GM19351 (cell line): ENCODE results near the gene PPP1R8.
"Not testable (repeated sequence)": the region's sequence is repeated elsewhere in the genome, so short reads cannot be mapped to it uniquely, and the experiment has no call there.

ENCODE experiments used
- ATAC-seq: cut with Tn5 transposase; IDR thresholded peaks from one replicate; pipeline ENCODE4 v1.9.1; 2021; ENCODE audit warnings: mild to moderate bottlenecking, moderate library complexity; ENCODE audit not compliant: unreplicated experiment

Gene PPP1R8

GRCh38 chr1:27831568-27832410 lies 1.2 kb downstream of the PPP1R8 start:
- no peak for ATAC-seq

- no peak for ATAC-seq
Observed at GRCh38 chr1:27832762-27833161, 2.2 kb downstream of the PPP1R8 start.

GRCh38 chr1:27833470-27833869 lies 2.9 kb downstream of the PPP1R8 start:
- no peak for ATAC-seq

GRCh38 chr1:27835046-27835445 lies 4.5 kb downstream of the PPP1R8 start:
- no peak for ATAC-seq

GRCh38 chr1:27835501-27835900 lies 4.9 kb downstream of the PPP1R8 start:
- no peak for ATAC-seq

GRCh38 chr1:27849951-27850350 lies 19.4 kb downstream of the PPP1R8 start:
- ATAC-seq = no peak

- no peak for ATAC-seq
Observed at GRCh38 chr1:27855085-27855484, 24.5 kb downstream of the PPP1R8 start.

GRCh38 chr1:27856561-27857343 lies 26.2 kb downstream of the PPP1R8 start:
- ATAC-seq = no peak

GRCh38 chr1:27857552-27857951 lies 27.0 kb downstream of the PPP1R8 start:
- not testable (repeated sequence) for ATAC-seq

- ATAC-seq = no peak
Observed at GRCh38 chr1:27858072-27858948, 27.7 kb downstream of the PPP1R8 start.

- no peak for ATAC-seq
Observed at GRCh38 chr1:27858949-27859576, 28.5 kb downstream of the PPP1R8 start.

- ATAC-seq = no peak
Observed at GRCh38 chr1:27861436-27861835, 30.9 kb downstream of the PPP1R8 start.

- ATAC-seq = no peak
Observed at GRCh38 chr1:27862004-27862403, 31.4 kb downstream of the PPP1R8 start.

GRCh38 chr1:27862671-27863537 lies 32.3 kb downstream of the PPP1R8 start:
- ATAC-seq = no peak

GRCh38 chr1:27863538-27863915 lies 32.9 kb downstream of the PPP1R8 start:
- ATAC-seq = no peak

GRCh38 chr1:27864264-27864895 lies 33.8 kb downstream of the PPP1R8 start:
- ATAC-seq = no peak

- no peak for ATAC-seq
Observed at GRCh38 chr1:27865821-27866220, 35.2 kb downstream of the PPP1R8 start.

GRCh38 chr1:27868556-27868931 lies 38.0 kb downstream of the PPP1R8 start:
- ATAC-seq = no peak
